Amygdala (tissue), 56 donors: ENCODE data around the gene TIMELESS.

Experiments
- DNase-seq, 56 donors: peaks; one replicate each; lab custom pipeline; 2025; lab: John Stamatoyannopoulos, UW

TIMELESS gene

DNA sequence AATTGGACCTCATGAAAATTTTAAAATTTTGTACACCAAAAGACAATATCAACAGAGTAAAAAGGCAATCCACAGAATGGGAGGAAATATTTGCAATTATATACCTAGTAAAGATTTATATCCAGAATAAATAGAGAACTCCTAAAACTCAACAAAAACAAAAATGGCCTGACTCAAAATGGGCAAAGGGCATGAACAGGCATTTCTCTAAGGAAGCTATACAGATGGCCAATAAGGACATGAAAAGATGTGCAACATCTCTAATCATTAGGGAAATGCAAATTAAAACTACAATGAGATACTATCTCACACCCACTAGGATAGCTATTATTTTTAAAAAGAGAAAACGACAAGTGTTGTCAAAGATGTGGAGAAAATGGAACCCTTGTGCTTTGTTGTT lies 75.7 kb downstream of the TIMELESS start:
- DNase-seq, result no peak

- no peak for DNase-seq
Observed at GRCh38 chr12:56366948-56367347, 82.3 kb downstream of the TIMELESS start.
